ENCODE measurements around the gene ENPP4.

Gene ENPP4

GRCh38 chr6:46103441-46104115, 26.2 kb upstream of the ENPP4 start (continued):
- TF ChIP-seq PBX3 (CRISPR knock-in tag; IDR thresholded peaks at IDR 0.05) (no peak), GLIS1 (tag by site-specific recombination; IDR thresholded peaks at IDR 0.05) (no peak), GLI2 (tag by site-specific recombination; IDR thresholded peaks at IDR 0.05; ENCODE audit: borderline replicate concordance, low read depth) (no peak), ZBTB20 (tag by site-specific recombination; IDR thresholded peaks at IDR 0.05) (no peak), ZNF16 (tag by site-specific recombination; IDR thresholded peaks at IDR 0.05; ENCODE audit: low read depth) (no peak), SCRT2 (tag by site-specific recombination; IDR thresholded peaks at IDR 0.05) (no peak), ZNF140 (tag by site-specific recombination; IDR thresholded peaks at IDR 0.05) (no peak), TSHZ1 (tag by site-specific recombination; IDR thresholded peaks at IDR 0.05; ENCODE audit: borderline replicate concordance) (no peak), SCRT1 (tag by site-specific recombination; IDR thresholded peaks at IDR 0.05; ENCODE audit: borderline replicate concordance) (no peak), ZNF549 (tag by site-specific recombination; IDR thresholded peaks at IDR 0.05) (no peak)

GRCh38 chr6:46104209-46104608, 25.6 kb upstream of the ENPP4 start:
- Histone ChIP-seq H3K9me3 (ENCODE audit: control insufficient read depth, insufficient read depth, low read depth, low read length) (no peaks in the 10 kb centered on the region), H3K27ac (ENCODE audit: extremely low read depth, low read depth, low read length) (no peak overlapping the region), H3K36me3 (ENCODE audit: control insufficient read depth in 2 of 2, insufficient read depth in 1 of 2, low read length in 2 of 2) (no peaks in the 10 kb centered on the region), H3K4me3 (ENCODE audit: low read depth, low read length) (no peak overlapping the region), H3K4me1 (ENCODE audit: control insufficient read depth, insufficient read depth, low read length) (no peaks in the 10 kb centered on the region; the same call in 1 of the 2 replicates)
- POLR2A ChIA-PET, result no interaction called here
- CTCF ChIA-PET, result interaction anchor here (1.2 to 2.8 kb wide), 2 partner anchors 14 to 173 kb away, joined by 3 to 12 read pairs; no protein-coding TSS in a partner anchor
- TF ChIP-seq ZNF792 (tag by site-specific recombination; IDR thresholded peaks at IDR 0.05) (no peak), ZNF623 (tag by site-specific recombination; IDR thresholded peaks at IDR 0.05) (no peak)

GRCh38 chr6:46105568-46105967, 24.2 kb upstream of the ENPP4 start:
- Histone ChIP-seq H3K36me3 (ENCODE audit: control insufficient read depth in 2 of 2, insufficient read depth in 1 of 2, low read length in 2 of 2) (no peaks in the 10 kb centered on the region), H3K9me3 (ENCODE audit: control insufficient read depth, insufficient read depth, low read depth, low read length) (no peaks in the 10 kb centered on the region), H3K4me3 (ENCODE audit: low read depth, low read length) (no peak overlapping the region), H3K27ac (ENCODE audit: extremely low read depth, low read depth, low read length) (no peak overlapping the region), H3K4me1 (ENCODE audit: control insufficient read depth, insufficient read depth, low read length) (no peaks in the 10 kb centered on the region)
- ChIA-PET POLR2A (interaction anchor here (0.6 kb wide), 1 partner anchor 1635 kb away, joined by 4 read pairs; no protein-coding TSS in a partner anchor), CTCF (interaction anchor here (1.0 to 2.8 kb wide), 3 partner anchors 12 to 175 kb away, joined by 5 to 12 read pairs (median 6); no protein-coding TSS in a partner anchor)
- TF ChIP-seq ZNF274 (IDR thresholded peaks at IDR 0.05; ENCODE audit: low read length) (no peak), ZNF274 (tag by site-specific recombination; IDR thresholded peaks at IDR 0.05; ENCODE audit: borderline replicate concordance) (no peak), BCL11A (tag by site-specific recombination; IDR thresholded peaks at IDR 0.05; ENCODE audit: low read depth) (no peak), TCF7L2 (IDR thresholded peaks at IDR 0.05; ENCODE audit: borderline replicate concordance, low read depth, low read length) (no peak), ZBTB11 (tag by site-specific recombination; conservative IDR thresholded peaks at IDR 0.05; ENCODE audit: low read depth) (no peak), ZBTB17 (tag by site-specific recombination; IDR thresholded peaks at IDR 0.05) (no peak), ZNF530 (tag by site-specific recombination; IDR thresholded peaks at IDR 0.05; ENCODE audit: low read depth) (no peak)
- TF ChIP-seq, protein P1, sequence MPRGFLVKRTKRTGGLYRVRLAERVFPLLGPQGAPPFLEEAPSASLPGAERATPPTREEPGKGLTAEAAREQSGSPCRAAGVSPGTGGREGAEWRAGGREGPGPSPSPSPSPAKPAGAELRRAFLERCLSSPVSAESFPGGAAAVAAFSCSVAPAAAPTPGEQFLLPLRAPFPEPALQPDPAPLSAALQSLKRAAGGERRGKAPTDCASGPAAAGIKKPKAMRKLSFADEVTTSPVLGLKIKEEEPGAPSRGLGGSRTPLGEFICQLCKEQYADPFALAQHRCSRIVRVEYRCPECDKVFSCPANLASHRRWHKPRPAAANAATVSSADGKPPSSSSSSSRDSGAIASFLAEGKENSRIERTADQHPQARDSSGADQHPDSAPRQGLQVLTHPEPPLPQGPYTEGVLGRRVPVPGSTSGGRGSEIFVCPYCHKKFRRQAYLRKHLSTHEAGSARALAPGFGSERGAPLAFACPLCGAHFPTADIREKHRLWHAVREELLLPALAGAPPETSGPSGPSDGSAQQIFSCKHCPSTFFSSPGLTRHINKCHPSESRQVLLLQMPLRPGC (tag by site-specific recombination; IDR thresholded peaks at IDR 0.05), result no peak
- TF ChIP-seq, protein P2, sequence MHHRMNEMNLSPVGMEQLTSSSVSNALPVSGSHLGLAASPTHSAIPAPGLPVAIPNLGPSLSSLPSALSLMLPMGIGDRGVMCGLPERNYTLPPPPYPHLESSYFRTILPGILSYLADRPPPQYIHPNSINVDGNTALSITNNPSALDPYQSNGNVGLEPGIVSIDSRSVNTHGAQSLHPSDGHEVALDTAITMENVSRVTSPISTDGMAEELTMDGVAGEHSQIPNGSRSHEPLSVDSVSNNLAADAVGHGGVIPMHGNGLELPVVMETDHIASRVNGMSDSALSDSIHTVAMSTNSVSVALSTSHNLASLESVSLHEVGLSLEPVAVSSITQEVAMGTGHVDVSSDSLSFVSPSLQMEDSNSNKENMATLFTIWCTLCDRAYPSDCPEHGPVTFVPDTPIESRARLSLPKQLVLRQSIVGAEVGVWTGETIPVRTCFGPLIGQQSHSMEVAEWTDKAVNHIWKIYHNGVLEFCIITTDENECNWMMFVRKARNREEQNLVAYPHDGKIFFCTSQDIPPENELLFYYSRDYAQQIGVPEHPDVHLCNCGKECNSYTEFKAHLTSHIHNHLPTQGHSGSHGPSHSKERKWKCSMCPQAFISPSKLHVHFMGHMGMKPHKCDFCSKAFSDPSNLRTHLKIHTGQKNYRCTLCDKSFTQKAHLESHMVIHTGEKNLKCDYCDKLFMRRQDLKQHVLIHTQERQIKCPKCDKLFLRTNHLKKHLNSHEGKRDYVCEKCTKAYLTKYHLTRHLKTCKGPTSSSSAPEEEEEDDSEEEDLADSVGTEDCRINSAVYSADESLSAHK (tag by site-specific recombination; IDR thresholded peaks at IDR 0.05), result no peak
